H1 (cell line): ENCODE data around the gene ATOH7. TPM values are rescaled to one million over a fixed set of nuclear protein-coding genes. Genes with fewer than 3 reads are reported as not detected.
A peak's percentile ranks its signal among the peaks of the same experiment; 100 is the strongest.

Experiments
- CTCF ChIA-PET: fragments of 300-600 bp; sonication (Branson Sonifier 250); formaldehyde crosslinking; loops from one replicate; lab custom pipeline; 2021; ENCODE audit not compliant: partially characterized antibody; lab: Charles Lee
- POLR2A ChIA-PET: fragments of 300-600 bp; sonication (Branson Sonifier 250); formaldehyde crosslinking; loops from one replicate; lab custom pipeline; 2021; ENCODE audit warnings: inconsistent platforms; ENCODE audit not compliant: partially characterized antibody; lab: Charles Lee
- DNase-seq, 2 experiments: peaks; one replicate each; pipeline versions ENCODE4 v3.0.0 to v3.0.0-alpha.2; 2010 to 2022; ENCODE audit warnings: low spot score in 2 of 2, low read depth in 1 of 2, mixed read lengths in 1 of 2
- FAIRE-seq: peaks from 2 replicates; lab custom pipeline; 2011; peaks lifted over from hg19 to GRCh38; lab: Jason Lieb, UNC
- H2AFZ ChIP-seq: 2 replicates; pipeline ENCODE4 v1.8.1; 2012; ENCODE audit warnings: low read length, inconsistent platforms
- H2AK5ac ChIP-seq: 2 replicates; pipeline ENCODE4 v1.6.1; 2013; ENCODE audit warnings: low read depth, low read length
- H2BK120ac ChIP-seq: replicated peaks from 2 replicates; pipeline ENCODE3; 2013; ENCODE audit warnings: low read depth, low read length, inconsistent platforms
- H2BK12ac ChIP-seq: 2 replicates; pipeline ENCODE4 v1.6.1; 2013; ENCODE audit warnings: low read depth, low read length
- H2BK15ac ChIP-seq: 2 replicates; pipeline ENCODE4 v1.6.1; 2013; ENCODE audit warnings: low read length
- H2BK20ac ChIP-seq: 2 replicates; pipeline ENCODE4 v1.6.1; 2013; ENCODE audit warnings: low read length
- H2BK5ac ChIP-seq: 2 replicates; pipeline ENCODE4 v1.6.1; 2013; ENCODE audit warnings: low read depth, low read length
- H3K14ac ChIP-seq: 2 replicates; pipeline ENCODE4 v1.6.1; 2013; ENCODE audit warnings: inconsistent platforms; ENCODE audit not compliant: insufficient read length
- H3K18ac ChIP-seq: 2 replicates; pipeline ENCODE4 v1.6.1; 2013; ENCODE audit warnings: low read length; ENCODE audit errors: extremely low read depth
- H3K23ac ChIP-seq: 2 replicates; pipeline ENCODE4 v1.6.1; 2013; ENCODE audit warnings: inconsistent platforms; ENCODE audit not compliant: insufficient read length
- H3K23me2 ChIP-seq: 2 replicates; pipeline ENCODE4 v1.6.1; 2013; ENCODE audit warnings: low read depth, low read length
- H3K27ac ChIP-seq: 2 replicates; pipeline ENCODE4 v1.6.1; 2011; ENCODE audit warnings: low read depth, low read length, inconsistent platforms
- H3K27me3 ChIP-seq, 4 experiments: replicated peaks in 1 of 4; 1 replicate in 1 of 4; 2 replicates in 3 of 4; pipeline versions ENCODE4 v1.6.1 to v1.8.1; 2011 to 2013; ENCODE audit warnings: low read length in 3 of 4, mild to moderate bottlenecking in 3 of 4, inconsistent platforms in 2 of 4, mixed read lengths in 2 of 4, moderate library complexity in 1 of 4; ENCODE audit not compliant: control insufficient read depth in 3 of 4, insufficient read depth in 3 of 4; ENCODE audit errors: extremely low read depth in 1 of 4
- H3K36me3 ChIP-seq, 4 experiments: 2 replicates each; pipeline versions ENCODE4 v1.6.1 to v1.8.1; 2011 to 2013; ENCODE audit warnings: mild to moderate bottlenecking in 4 of 4, low read length in 3 of 4, moderate library complexity in 2 of 4, control low read depth in 1 of 4, inconsistent platforms in 1 of 4; ENCODE audit not compliant: insufficient read depth in 4 of 4, control insufficient read depth in 2 of 4
- H3K4ac ChIP-seq: replicated peaks from 2 replicates; pipeline ENCODE3; 2013; ENCODE audit warnings: low read length, low read depth, mixed read lengths, inconsistent platforms; ENCODE audit not compliant: insufficient read length
- H3K4me1 ChIP-seq, 4 experiments: replicated peaks in 1 of 4; 1 replicate in 1 of 4; 2 replicates in 3 of 4; pipeline versions ENCODE4 v1.6.1 to v1.8.1; 2011 to 2013; ENCODE audit warnings: low read length in 3 of 4, inconsistent platforms in 2 of 4, mixed read lengths in 1 of 4; ENCODE audit not compliant: insufficient read depth in 4 of 4, control insufficient read depth in 3 of 4
- H3K4me2 ChIP-seq, 2 experiments: 2 replicates each; pipeline versions ENCODE4 v1.6.1 to v1.8.1; 2011 to 2013; ENCODE audit warnings: low read depth in 2 of 2, low read length in 2 of 2, control low read depth in 1 of 2, inconsistent platforms in 1 of 2, mild to moderate bottlenecking in 1 of 2; ENCODE audit not compliant: insufficient read depth in 1 of 2
- H3K4me3 ChIP-seq, 4 experiments: fragments of 200-600, 300-600 bp in 1 of 4; sonication (generic), shearing (Covaris generic), sonication (Bioruptor Twin) in 1 of 4; 2 replicates each; pipeline versions ENCODE4 v1.5.1 to v1.8.1; 2011 to 2016; ENCODE audit warnings: low read length in 4 of 4, low read depth in 3 of 4, control low read depth in 2 of 4, inconsistent platforms in 2 of 4, mild to moderate bottlenecking in 2 of 4, mixed read lengths in 1 of 4, moderate library complexity in 1 of 4; ENCODE audit not compliant: insufficient read depth in 2 of 4; ENCODE audit errors: extremely low read depth in 1 of 4
- H3K56ac ChIP-seq: replicated peaks from 2 replicates; pipeline ENCODE3; 2013; ENCODE audit warnings: low read depth, mild to moderate bottlenecking, mixed read lengths, low read length, inconsistent platforms; ENCODE audit not compliant: insufficient read length
- H3K79me1 ChIP-seq: 2 replicates; pipeline ENCODE4 v1.6.1; 2013; ENCODE audit warnings: low read depth, low read length, control low read depth
- H3K79me2 ChIP-seq, 2 experiments: 2 replicates each; pipeline versions ENCODE4 v1.6.1 to v1.8.1; 2012 to 2013; ENCODE audit warnings: low read length in 2 of 2, mild to moderate bottlenecking in 2 of 2, inconsistent platforms in 1 of 2; ENCODE audit not compliant: insufficient read depth in 2 of 2, control insufficient read depth in 1 of 2
- H3K9ac ChIP-seq, 4 experiments: replicated peaks in 1 of 4; 1 replicate in 1 of 4; 2 replicates in 3 of 4; pipeline versions ENCODE4 v1.6.1 to v1.8.1; 2011 to 2013; ENCODE audit warnings: low read depth in 3 of 4, low read length in 3 of 4, control low read depth in 2 of 4, mild to moderate bottlenecking in 2 of 4, moderate library complexity in 2 of 4, inconsistent platforms in 1 of 4; ENCODE audit errors: extremely low read depth in 1 of 4
- H3K9me3 ChIP-seq, 2 experiments: 2 replicates each; pipeline versions ENCODE4 v1.6.1 to v1.8.1; 2012 to 2013; ENCODE audit warnings: mild to moderate bottlenecking in 2 of 2, moderate library complexity in 2 of 2, control low read depth in 1 of 2, inconsistent platforms in 1 of 2, low read depth in 1 of 2, low read length in 1 of 2, mixed read lengths in 1 of 2; ENCODE audit not compliant: insufficient read depth in 2 of 2
- H4K20me1 ChIP-seq, 2 experiments: replicated peaks in 1 of 2; 2 replicates each; pipeline versions ENCODE3 to v1.8.1; 2011 to 2013; ENCODE audit warnings: inconsistent platforms in 2 of 2, low read length in 2 of 2, mild to moderate bottlenecking in 1 of 2; ENCODE audit not compliant: insufficient read depth in 2 of 2, control insufficient read depth in 1 of 2
- H4K5ac ChIP-seq: 2 replicates; pipeline ENCODE4 v1.6.1; 2013; ENCODE audit warnings: low read length, low read depth, mixed read lengths, inconsistent platforms; ENCODE audit not compliant: insufficient read length
- H4K8ac ChIP-seq: 2 replicates; pipeline ENCODE4 v1.8.0; 2013; ENCODE audit warnings: mild to moderate bottlenecking, moderate library complexity, low read length, inconsistent platforms; ENCODE audit not compliant: insufficient read depth; ENCODE audit errors: extremely low read depth
- H4K91ac ChIP-seq: replicated peaks from 2 replicates; pipeline ENCODE3; 2013; ENCODE audit warnings: low read length, mixed read lengths, inconsistent platforms; ENCODE audit not compliant: insufficient read length
- CHD1 ChIP-seq: IDR thresholded peaks from 2 replicates; pipeline ENCODE4 v1.6.1; 2012; ENCODE audit warnings: low read depth, low read length, improper control_type of control experiment
- CHD2 ChIP-seq: IDR thresholded peaks from 2 replicates; pipeline ENCODE4 v1.6.1; 2012; ENCODE audit warnings: low read length, improper control_type of control experiment
- CREB1 ChIP-seq: IDR thresholded peaks from 2 replicates; pipeline ENCODE4 v1.6.1; 2012; ENCODE audit warnings: inconsistent platforms
- GTF2F1 ChIP-seq: IDR thresholded peaks from 2 replicates; pipeline ENCODE4 v1.6.1; 2012; ENCODE audit warnings: low read depth, low read length, improper control_type of control experiment, borderline replicate concordance
- JUN ChIP-seq: IDR thresholded peaks from 2 replicates; pipeline ENCODE4 v1.6.1; 2011; ENCODE audit warnings: low read depth, mild to moderate bottlenecking, improper control_type of control experiment, low read length
- JUND ChIP-seq: IDR thresholded peaks from 2 replicates; pipeline ENCODE4 v1.6.1; 2011; ENCODE audit warnings: mild to moderate bottlenecking, improper control_type of control experiment, low read length
- KDM5A ChIP-seq: fragments of 200-600 bp; IDR thresholded peaks from 2 replicates; pipeline ENCODE4 v1.7.1; 2012; ENCODE audit warnings: mild to moderate bottlenecking, low read length, inconsistent platforms, mixed read lengths
- POU5F1 ChIP-seq: IDR thresholded peaks from 2 replicates; pipeline ENCODE4 v1.6.1; 2011; ENCODE audit warnings: low read depth, mild to moderate bottlenecking, low read length, moderate library complexity
- RBBP5 ChIP-seq: IDR thresholded peaks from 2 replicates; pipeline ENCODE4 v1.7.1; 2012; ENCODE audit warnings: low read depth, mild to moderate bottlenecking, inconsistent platforms, low read length, moderate library complexity, borderline replicate concordance
- SIX5 ChIP-seq: IDR thresholded peaks from 2 replicates; pipeline ENCODE4 v1.6.1; 2011; ENCODE audit warnings: mild to moderate bottlenecking, low read depth, low read length
- TAF1 ChIP-seq: IDR thresholded peaks from 2 replicates; pipeline ENCODE4 v1.6.1; 2011; ENCODE audit warnings: mild to moderate bottlenecking, low read depth, low read length
- TBP ChIP-seq: IDR thresholded peaks from 2 replicates; pipeline ENCODE4 v1.6.1; 2011; ENCODE audit warnings: low read depth, low read length, improper control_type of control experiment
- YY1 ChIP-seq: IDR thresholded peaks from 2 replicates; pipeline ENCODE4 v1.6.1; 2011; ENCODE audit warnings: low read depth, mild to moderate bottlenecking, low read length
- WGBS, 2 experiments: shearing (Covaris generic) in 1 of 2; methylation state at CpG; one replicate each; pipeline versions ENCODE4 v1.1.6 to v1.1.7; 2013 to 2015; ENCODE audit warnings: low lambda C conversion rate in 2 of 2, mixed read lengths in 2 of 2, inconsistent platforms in 1 of 2, low coverage in 1 of 2, missing lambda C conversion rate in 1 of 2; ENCODE audit not compliant: insufficient replicate concordance in 2 of 2, insufficient coverage in 1 of 2, insufficient read length in 1 of 2; ENCODE audit errors: extremely low coverage in 1 of 2, missing lambda C conversion rate in 1 of 2; 5-methylcytosine and 5-hydroxymethylcytosine counted together
- polyA plus RNA-seq, 7 experiments: library from polyadenylated mRNA; depleted of rRNA in 3 of 7; stranded (reverse) in 5 of 7; unstranded in 2 of 7; fragments of >200 nt in 5 of 7; fragments of 200-250 nt in 2 of 7; gene quantifications; 1 replicate in 5 of 7; 2 replicates in 1 of 7; 4 replicates in 1 of 7; pipeline versions ENCODE4 v1.2.1 to v1.2.3, GENCODE V29; 2011 to 2013; ENCODE audit warnings: missing spikeins in 2 of 7, mixed read lengths in 2 of 7
- total RNA-seq: library from RNA; stranded (reverse); fragmentation: NEBNext Ultra II Directional; extraction: Animal tissue kit (Norgen Biotek cat#: 25700); gene quantifications from 2 replicates; pipeline ENCODE4 v1.2.1, GENCODE V29; 2021
- TF ChIP-seq, protein P1 (sequence below): IDR thresholded peaks from 2 replicates; pipeline ENCODE4 v1.6.1; 2012; ENCODE audit warnings: inconsistent platforms
- TF ChIP-seq, protein P2 (sequence below): IDR thresholded peaks from 2 replicates; pipeline ENCODE4 v1.6.1; 2012; ENCODE audit warnings: inconsistent platforms

Gene ATOH7
- total and polyA plus RNA-seq, 2 of the 8 experiments (the other 6 are each of a cell fraction or from before 2014, with no cell fraction given): 0.39 to 1.0 TPM

DNA sequence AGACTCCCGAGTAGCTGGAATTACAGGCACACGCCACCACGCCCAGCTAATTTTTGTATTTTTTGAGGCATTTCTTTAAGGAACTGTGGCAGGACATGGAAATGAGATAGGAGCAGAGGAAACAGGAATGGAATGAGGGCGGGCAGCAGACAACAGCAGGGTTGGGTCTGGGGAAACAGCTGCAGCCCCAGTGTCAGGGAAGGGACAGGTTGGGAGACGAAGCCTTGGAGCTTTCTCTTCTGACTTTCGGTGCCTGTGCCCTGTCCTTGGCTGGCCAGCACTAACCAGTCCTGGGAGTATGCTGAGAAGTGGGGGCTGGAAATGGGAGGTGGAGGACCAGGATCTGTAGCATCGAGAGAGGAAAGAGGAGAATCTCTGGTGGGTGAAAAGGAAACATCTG lies 47.4 kb downstream of the ATOH7 start:
- Histone ChIP-seq H3K18ac (no peak overlapping the region; the same call in 1 of the 2 replicates), H3K9ac (no peak overlapping the region), H3K36me3 (no peaks in the 10 kb centered on the region), H4K20me1 (no peaks in the 10 kb centered on the region), H2BK20ac (no peak overlapping the region), H3K27ac (no peak overlapping the region), H4K8ac (no peak overlapping the region), H3K4me1 (no peaks in the 10 kb centered on the region), H3K4me3 (no peak overlapping the region), H2BK12ac (peak overlapping the region; percentile 44; the same call in 1 of the 2 replicates), H3K14ac (no peak overlapping the region), H3K79me2 (no peaks in the 10 kb centered on the region), H3K27me3 (no peaks in the 10 kb centered on the region), H2BK5ac (no peak overlapping the region), H4K91ac (no peak overlapping the region), H3K23me2 (no peaks in the 10 kb centered on the region; the same call in 1 of the 2 replicates), H2AFZ (peak overlapping the region; percentile 71; the same call in 1 of the 2 replicates), H3K56ac (no peak overlapping the region), H2BK120ac (no peak overlapping the region), H3K23ac (no peak overlapping the region), H3K4me2 (no peak overlapping the region), H2BK15ac (no peak overlapping the region), H3K79me1 (no peaks in the 10 kb centered on the region), H3K9me3 (no peaks in the 10 kb centered on the region), H3K4ac (no peak overlapping the region), H2AK5ac (no peak overlapping the region), H4K5ac (no peak overlapping the region)
- ChIA-PET POLR2A (no interaction called here), CTCF (interaction anchor here (0.5 to 1.8 kb wide), 2 partner anchors 11 to 33 kb away, joined by 5 to 6 read pairs; no protein-coding TSS in a partner anchor)
- DNase-seq (peak in 1 of 2 experiments; percentile 44), FAIRE-seq (no peak)
- WGBS, 2 experiments: 86% methylated on average over 7 of the region's 7 CpGs; no CpG with 5 or more reads in 1 of the 2 experiments
- TF ChIP-seq JUN (no peak), TBP (no peak), KDM5A (no peak), JUND (no peak), CHD1 (no peak), POU5F1 (no peak), TAF1 (no peak), YY1 (no peak), SIX5 (no peak), CHD2 (no peak), GTF2F1 (no peak), CREB1 (no peak), RBBP5 (no peak)
- TF ChIP-seq, protein P1, sequence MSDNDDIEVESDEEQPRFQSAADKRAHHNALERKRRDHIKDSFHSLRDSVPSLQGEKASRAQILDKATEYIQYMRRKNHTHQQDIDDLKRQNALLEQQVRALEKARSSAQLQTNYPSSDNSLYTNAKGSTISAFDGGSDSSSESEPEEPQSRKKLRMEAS: no peak
- TF ChIP-seq, protein P2, sequence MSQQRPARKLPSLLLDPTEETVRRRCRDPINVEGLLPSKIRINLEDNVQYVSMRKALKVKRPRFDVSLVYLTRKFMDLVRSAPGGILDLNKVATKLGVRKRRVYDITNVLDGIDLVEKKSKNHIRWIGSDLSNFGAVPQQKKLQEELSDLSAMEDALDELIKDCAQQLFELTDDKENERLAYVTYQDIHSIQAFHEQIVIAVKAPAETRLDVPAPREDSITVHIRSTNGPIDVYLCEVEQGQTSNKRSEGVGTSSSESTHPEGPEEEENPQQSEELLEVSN: no peak
